WTC11 (cell line): ENCODE data around the gene NEK4.

Experiments
- RELA ChIP-seq: sonication (generic); formaldehyde crosslinking; IDR thresholded peaks from 2 replicates; pipeline ENCODE4 v1.8.1; 2022; ENCODE audit warnings: missing genetic modification reagents, mild to moderate bottlenecking, borderline replicate concordance
- TF ChIP-seq, protein P1 (sequence below): fragments of 200-600 bp; IDR thresholded peaks from 2 replicates; pipeline ENCODE4 v1.8.0; 2022; ENCODE audit warnings: antibody characterized with exemption
- TF ChIP-seq, protein P2 (sequence below): sonication (generic); formaldehyde crosslinking; IDR thresholded peaks from 2 replicates; pipeline ENCODE4 v1.8.1; 2023; ENCODE audit warnings: mild to moderate bottlenecking, missing genetic modification reagents
- TF ChIP-seq, protein P3 (sequence below): sonication (generic); formaldehyde crosslinking; IDR thresholded peaks from 2 replicates; pipeline ENCODE4 v1.8.1; 2022; ENCODE audit warnings: mild to moderate bottlenecking, moderate library complexity, missing genetic modification reagents
- TF ChIP-seq, protein P4 (sequence below): sonication (generic); formaldehyde crosslinking; conservative IDR thresholded peaks from 2 replicates; pipeline ENCODE4 v1.8.1; 2022; ENCODE audit warnings: mild to moderate bottlenecking, missing genetic modification reagents
- TF ChIP-seq, protein P5 (sequence below): sonication (generic); formaldehyde crosslinking; IDR thresholded peaks from 2 replicates; pipeline ENCODE4 v1.8.1; 2023; ENCODE audit warnings: mild to moderate bottlenecking, missing genetic modification reagents
- TF ChIP-seq, protein P6 (sequence below): sonication (generic); formaldehyde crosslinking; IDR thresholded peaks from 2 replicates; pipeline ENCODE4 v1.8.1; 2022; ENCODE audit warnings: mild to moderate bottlenecking, missing genetic modification reagents, moderate library complexity, borderline replicate concordance
- TF ChIP-seq, protein P7 (sequence below): sonication (generic); formaldehyde crosslinking; IDR thresholded peaks from 2 replicates; pipeline ENCODE4 v1.8.0; 2023; ENCODE audit warnings: missing genetic modification reagents

DNA sequence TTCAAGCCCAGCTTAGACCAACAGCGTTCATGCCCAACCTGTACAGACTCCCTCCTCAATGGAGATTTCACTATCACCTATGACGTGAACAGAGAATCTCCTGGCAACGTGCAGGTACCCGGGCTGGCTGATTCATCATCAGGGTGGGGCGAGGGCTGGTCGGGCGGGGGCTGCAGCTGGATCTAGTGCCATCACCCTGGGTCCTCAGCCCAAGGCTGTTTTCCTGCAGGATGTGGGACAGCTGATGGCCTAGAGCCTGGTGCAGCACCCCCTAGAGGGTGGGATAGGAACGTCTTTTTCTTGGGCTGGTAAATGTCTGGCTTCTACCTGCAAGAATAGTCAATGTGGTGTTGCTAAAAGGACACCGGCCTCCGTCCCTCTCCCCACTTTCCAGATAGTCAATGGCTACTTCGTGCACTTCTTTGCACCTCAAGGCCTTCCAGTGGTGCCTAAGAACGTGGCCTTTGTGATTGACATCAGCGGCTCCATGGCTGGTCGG, 28.3 kb upstream of the NEK4 start:
- TF ChIP-seq, protein P1, sequence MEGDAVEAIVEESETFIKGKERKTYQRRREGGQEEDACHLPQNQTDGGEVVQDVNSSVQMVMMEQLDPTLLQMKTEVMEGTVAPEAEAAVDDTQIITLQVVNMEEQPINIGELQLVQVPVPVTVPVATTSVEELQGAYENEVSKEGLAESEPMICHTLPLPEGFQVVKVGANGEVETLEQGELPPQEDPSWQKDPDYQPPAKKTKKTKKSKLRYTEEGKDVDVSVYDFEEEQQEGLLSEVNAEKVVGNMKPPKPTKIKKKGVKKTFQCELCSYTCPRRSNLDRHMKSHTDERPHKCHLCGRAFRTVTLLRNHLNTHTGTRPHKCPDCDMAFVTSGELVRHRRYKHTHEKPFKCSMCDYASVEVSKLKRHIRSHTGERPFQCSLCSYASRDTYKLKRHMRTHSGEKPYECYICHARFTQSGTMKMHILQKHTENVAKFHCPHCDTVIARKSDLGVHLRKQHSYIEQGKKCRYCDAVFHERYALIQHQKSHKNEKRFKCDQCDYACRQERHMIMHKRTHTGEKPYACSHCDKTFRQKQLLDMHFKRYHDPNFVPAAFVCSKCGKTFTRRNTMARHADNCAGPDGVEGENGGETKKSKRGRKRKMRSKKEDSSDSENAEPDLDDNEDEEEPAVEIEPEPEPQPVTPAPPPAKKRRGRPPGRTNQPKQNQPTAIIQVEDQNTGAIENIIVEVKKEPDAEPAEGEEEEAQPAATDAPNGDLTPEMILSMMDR: peak; percentile 64
- TF ChIP-seq, protein P2, sequence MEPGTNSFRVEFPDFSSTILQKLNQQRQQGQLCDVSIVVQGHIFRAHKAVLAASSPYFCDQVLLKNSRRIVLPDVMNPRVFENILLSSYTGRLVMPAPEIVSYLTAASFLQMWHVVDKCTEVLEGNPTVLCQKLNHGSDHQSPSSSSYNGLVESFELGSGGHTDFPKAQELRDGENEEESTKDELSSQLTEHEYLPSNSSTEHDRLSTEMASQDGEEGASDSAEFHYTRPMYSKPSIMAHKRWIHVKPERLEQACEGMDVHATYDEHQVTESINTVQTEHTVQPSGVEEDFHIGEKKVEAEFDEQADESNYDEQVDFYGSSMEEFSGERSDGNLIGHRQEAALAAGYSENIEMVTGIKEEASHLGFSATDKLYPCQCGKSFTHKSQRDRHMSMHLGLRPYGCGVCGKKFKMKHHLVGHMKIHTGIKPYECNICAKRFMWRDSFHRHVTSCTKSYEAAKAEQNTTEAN (CRISPR knock-in tag): no peak
- TF ChIP-seq, protein P3, sequence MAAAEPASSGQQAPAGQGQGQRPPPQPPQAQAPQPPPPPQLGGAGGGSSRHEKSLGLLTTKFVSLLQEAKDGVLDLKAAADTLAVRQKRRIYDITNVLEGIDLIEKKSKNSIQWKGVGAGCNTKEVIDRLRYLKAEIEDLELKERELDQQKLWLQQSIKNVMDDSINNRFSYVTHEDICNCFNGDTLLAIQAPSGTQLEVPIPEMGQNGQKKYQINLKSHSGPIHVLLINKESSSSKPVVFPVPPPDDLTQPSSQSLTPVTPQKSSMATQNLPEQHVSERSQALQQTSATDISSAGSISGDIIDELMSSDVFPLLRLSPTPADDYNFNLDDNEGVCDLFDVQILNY (CRISPR knock-in tag): no peak
- TF ChIP-seq, protein P4, sequence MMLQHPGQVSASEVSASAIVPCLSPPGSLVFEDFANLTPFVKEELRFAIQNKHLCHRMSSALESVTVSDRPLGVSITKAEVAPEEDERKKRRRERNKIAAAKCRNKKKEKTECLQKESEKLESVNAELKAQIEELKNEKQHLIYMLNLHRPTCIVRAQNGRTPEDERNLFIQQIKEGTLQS: no peak
- TF ChIP-seq, protein P5, sequence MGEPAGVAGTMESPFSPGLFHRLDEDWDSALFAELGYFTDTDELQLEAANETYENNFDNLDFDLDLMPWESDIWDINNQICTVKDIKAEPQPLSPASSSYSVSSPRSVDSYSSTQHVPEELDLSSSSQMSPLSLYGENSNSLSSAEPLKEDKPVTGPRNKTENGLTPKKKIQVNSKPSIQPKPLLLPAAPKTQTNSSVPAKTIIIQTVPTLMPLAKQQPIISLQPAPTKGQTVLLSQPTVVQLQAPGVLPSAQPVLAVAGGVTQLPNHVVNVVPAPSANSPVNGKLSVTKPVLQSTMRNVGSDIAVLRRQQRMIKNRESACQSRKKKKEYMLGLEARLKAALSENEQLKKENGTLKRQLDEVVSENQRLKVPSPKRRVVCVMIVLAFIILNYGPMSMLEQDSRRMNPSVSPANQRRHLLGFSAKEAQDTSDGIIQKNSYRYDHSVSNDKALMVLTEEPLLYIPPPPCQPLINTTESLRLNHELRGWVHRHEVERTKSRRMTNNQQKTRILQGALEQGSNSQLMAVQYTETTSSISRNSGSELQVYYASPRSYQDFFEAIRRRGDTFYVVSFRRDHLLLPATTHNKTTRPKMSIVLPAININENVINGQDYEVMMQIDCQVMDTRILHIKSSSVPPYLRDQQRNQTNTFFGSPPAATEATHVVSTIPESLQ (CRISPR knock-in tag): no peak
- TF ChIP-seq, protein P6, sequence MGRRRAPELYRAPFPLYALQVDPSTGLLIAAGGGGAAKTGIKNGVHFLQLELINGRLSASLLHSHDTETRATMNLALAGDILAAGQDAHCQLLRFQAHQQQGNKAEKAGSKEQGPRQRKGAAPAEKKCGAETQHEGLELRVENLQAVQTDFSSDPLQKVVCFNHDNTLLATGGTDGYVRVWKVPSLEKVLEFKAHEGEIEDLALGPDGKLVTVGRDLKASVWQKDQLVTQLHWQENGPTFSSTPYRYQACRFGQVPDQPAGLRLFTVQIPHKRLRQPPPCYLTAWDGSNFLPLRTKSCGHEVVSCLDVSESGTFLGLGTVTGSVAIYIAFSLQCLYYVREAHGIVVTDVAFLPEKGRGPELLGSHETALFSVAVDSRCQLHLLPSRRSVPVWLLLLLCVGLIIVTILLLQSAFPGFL (CRISPR knock-in tag): no peak
- TF ChIP-seq, protein P7, sequence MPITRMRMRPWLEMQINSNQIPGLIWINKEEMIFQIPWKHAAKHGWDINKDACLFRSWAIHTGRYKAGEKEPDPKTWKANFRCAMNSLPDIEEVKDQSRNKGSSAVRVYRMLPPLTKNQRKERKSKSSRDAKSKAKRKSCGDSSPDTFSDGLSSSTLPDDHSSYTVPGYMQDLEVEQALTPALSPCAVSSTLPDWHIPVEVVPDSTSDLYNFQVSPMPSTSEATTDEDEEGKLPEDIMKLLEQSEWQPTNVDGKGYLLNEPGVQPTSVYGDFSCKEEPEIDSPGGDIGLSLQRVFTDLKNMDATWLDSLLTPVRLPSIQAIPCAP: no peak
- no peak for TF ChIP-seq RELA (CRISPR knock-in tag)
